HG02973 (cell line): ENCODE results near the gene FHIT.

ENCODE experiments used
- ATAC-seq: cut with Tn5 transposase; IDR thresholded peaks from one replicate; pipeline ENCODE4 v1.9.1; 2021; ENCODE audit warnings: moderate library complexity; ENCODE audit not compliant: unreplicated experiment

Gene FHIT

DNA sequence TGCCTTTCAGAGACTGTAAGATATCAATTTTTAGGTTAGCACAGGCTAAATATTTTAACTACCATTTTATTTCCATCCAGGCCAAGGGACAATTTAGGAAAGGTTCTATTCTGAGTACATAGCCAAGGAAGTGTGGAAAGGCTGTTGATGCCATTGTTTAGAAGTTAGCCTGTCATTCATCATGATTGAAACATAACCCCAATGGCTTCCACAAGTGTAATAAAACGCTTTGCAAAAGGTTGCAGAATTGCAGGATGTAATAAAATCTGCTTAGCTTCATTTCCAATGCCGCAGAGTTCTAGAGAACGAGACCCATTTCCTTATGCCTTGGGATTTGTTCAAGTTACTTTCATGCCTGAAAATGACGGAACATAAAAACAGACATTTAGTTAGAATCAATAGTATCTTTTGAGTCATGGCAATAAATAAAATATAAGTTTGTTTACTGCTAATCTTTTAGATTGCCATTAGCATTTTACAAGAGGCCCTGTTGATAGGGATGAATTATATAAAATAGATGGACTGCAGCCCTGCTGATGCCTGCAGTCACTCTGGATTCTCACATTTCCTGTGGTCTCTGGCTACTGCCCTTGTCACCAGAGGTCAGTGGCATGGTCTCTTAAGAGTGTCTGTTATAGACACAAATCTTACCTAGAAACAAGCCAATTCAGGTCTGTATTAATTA, 1523.2 kb downstream of the FHIT start:
- ATAC-seq: no peak

DNA sequence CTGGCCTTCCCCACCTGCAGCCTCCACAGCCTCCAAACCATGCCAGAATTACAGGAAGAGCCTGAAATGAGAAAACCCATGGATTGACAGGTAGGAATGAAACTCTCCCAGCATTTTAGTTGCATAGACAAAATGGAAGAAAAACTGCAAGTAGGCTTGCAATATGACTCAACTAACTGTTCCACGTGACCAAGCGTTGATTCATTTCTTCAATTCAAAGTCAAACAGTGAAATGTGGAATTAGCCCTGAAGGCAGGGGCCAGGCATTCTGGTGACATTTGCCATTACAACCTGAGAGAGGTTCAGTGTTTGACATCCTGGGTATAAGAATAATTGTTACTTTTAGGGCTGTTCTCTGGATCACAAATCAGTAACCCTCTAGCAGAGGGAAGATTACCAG, 1525.0 kb downstream of the FHIT start:
- no peak for ATAC-seq

DNA sequence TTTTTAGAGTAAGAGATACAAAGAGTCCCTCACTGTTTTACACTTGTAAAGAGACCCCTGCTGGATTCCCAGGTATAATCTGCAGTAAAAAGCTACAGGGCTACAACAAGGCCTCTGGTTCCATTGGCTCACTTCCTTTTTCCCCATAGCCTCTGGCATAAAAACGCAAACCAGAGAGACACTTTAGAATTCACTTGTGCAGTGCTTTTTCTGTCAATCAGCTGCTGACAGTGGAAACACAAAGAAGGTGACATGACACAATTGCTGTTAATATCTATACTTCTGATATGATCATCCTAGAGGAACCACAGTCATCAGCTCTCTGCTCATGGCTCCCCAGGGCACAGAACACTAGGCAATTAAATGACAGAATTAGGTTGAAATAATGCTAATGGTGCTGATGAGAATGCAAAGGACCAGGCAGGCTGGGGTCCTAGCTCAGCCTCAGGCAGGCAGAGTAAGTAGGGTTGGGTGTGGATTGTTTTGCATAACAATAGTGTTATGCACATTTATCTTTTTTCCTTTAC, 1533.5 kb downstream of the FHIT start:
- no peak for ATAC-seq

DNA sequence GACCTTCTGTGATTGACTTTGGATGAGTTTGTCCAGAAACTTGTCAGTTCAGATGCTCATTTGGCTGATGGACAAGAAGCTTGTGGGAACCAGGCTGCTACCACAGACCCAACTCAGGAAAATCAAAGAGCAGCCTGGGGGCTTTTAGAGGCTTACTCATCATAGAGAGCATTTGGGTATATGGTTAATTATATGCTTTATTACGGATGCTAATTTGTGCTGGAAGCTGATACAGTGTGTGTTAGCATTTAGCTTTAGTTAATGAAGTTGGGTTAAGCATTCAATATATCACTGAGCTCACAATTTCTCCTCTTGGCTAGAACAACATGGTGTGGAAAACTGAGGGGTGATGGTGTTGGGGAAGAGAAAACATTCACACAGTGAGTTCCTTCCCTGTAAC, 1537.2 kb downstream of the FHIT start:
- ATAC-seq: no peak

GRCh38 chr3:59710554-59710953, 1540.7 kb downstream of the FHIT start:
- no peak for ATAC-seq

- no peak for ATAC-seq
Observed at GRCh38 chr3:59709702-59710553, 1541.3 kb downstream of the FHIT start.

- ATAC-seq: no peak
Observed at GRCh38 chr3:59708202-59708601, 1543.0 kb downstream of the FHIT start.

DNA sequence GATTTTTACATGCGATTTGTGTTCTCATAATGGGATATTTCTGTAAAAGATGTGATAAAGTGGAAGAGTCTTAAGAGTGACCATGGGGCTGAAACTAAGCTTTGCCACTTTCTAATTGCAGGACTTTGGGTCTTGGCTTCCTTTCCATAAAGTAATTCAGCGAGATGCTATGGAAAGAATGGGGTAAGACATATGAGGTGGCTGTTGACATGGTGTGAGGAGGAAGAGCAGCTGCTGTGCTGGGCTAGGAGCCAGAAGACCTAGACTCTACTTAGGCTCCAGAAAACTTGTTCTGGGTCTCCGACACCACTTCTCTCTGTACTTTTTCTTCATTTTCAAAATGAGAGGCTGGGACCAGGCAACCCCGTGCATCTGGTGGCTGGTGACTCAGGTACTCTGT, 1547.0 kb downstream of the FHIT start:
- no peak for ATAC-seq

DNA sequence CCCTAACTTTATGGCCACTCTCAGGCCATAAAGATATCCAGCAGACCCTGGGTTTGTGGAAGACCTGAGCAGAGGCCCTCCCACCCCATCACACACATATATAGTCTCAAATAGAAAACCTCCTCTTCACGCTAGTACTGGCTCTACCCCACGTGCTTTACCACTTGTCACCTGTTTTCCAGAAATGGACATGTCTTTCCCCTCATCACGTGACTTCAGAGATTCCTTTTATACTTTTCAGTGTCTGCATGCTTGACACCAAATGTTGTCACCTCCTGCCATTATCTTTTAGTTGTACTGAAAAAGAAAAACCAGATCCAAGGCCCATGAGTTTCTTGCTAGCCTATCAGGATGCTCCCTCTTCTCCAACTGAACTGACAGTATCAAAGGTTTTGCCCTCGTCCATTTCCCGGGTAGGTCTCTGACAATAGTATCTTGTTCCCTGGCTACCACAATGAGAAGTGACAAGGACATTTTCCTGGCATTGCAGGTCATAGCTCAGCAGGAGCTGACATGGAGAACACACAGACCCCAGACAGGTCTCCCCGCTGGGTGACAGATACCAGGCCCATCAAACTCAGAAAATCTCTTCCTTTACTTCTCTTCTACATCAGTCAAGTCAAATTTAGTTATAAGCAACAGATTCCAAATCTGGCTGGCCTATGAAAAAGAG, 1551.5 kb downstream of the FHIT start:
- no peak for ATAC-seq
